GM23338 (cell line): Measurements from ENCODE around the gene CERS2. TPM values are rescaled to one million over a fixed set of nuclear protein-coding genes. Genes with fewer than 3 reads are reported as not detected.

Experiments
- ATAC-seq: fragments of 200-7000 bp; cut with Tn5 transposase; 3 replicates; pipeline ENCODE4 v1.9.1; 2020
- DNase-seq: peaks from one replicate; pipeline ENCODE4 v3.0.0-alpha.2; 2015; ENCODE audit warnings: low spot score
- H2AFZ ChIP-seq: fragments of 200-600 bp; sonication (generic); 2 replicates; pipeline ENCODE4 v1.8.0; 2016; ENCODE audit warnings: antibody characterized with exemption, mild to moderate bottlenecking, moderate library complexity
- H3F3A ChIP-seq: fragments of 200-600 bp; sonication (generic); replicated peaks from 2 replicates; pipeline ENCODE4 v1.8.0; 2017; ENCODE audit warnings: antibody characterized with exemption, mixed run types, low read depth
- H3K27ac ChIP-seq: fragments of 200-600 bp; sonication (generic); 2 replicates; pipeline ENCODE4 v1.6.1; 2016; ENCODE audit warnings: low read depth
- H3K27me3 ChIP-seq: fragments of 200-600 bp; sonication (generic); 2 replicates; pipeline ENCODE4 v1.8.0; 2016; ENCODE audit warnings: mild to moderate bottlenecking, mixed run types, moderate library complexity; ENCODE audit not compliant: insufficient read depth
- H3K36me3 ChIP-seq: fragments of 200-600 bp; sonication (generic); 2 replicates; pipeline ENCODE4 v1.8.0; 2016; ENCODE audit warnings: mild to moderate bottlenecking; ENCODE audit not compliant: insufficient read depth
- H3K4me1 ChIP-seq: fragments of 200-600 bp; sonication (generic); 2 replicates; pipeline ENCODE4 v1.8.0; 2016; ENCODE audit warnings: mild to moderate bottlenecking, moderate library complexity; ENCODE audit not compliant: insufficient read depth
- H3K4me2 ChIP-seq: fragments of 200-600 bp; sonication (generic); 2 replicates; pipeline ENCODE4 v1.7.1; 2017; ENCODE audit warnings: mixed run types
- H3K4me3 ChIP-seq: fragments of 200-600 bp; sonication (generic); 2 replicates; pipeline ENCODE4 v1.6.1; 2016; ENCODE audit warnings: mixed run types
- H3K79me2 ChIP-seq: fragments of 200-600 bp; sonication (generic); replicated peaks from 2 replicates; pipeline ENCODE4 v1.8.0; 2017; ENCODE audit warnings: mild to moderate bottlenecking; ENCODE audit not compliant: insufficient read depth
- H3K9me2 ChIP-seq: fragments of 200-600 bp; sonication (generic); 2 replicates; pipeline ENCODE4 v1.8.0; 2017; ENCODE audit not compliant: insufficient read depth
- H4K20me1 ChIP-seq: fragments of 200-600 bp; sonication (generic); replicated peaks from 2 replicates; pipeline ENCODE4 v1.8.0; 2017; ENCODE audit warnings: mild to moderate bottlenecking; ENCODE audit not compliant: insufficient read depth
- H3K27ac Mint-ChIP-seq: 2 replicates; pipeline ENCODE4 v1.8.0; 2020; ENCODE audit warnings: inconsistent platforms, mild to moderate bottlenecking, moderate library complexity, mixed read lengths
- H3K27me3 Mint-ChIP-seq: 3 replicates; pipeline ENCODE4 v1.8.0; 2022; ENCODE audit warnings: low read depth, mild to moderate bottlenecking, moderate library complexity, mixed read lengths, inconsistent platforms; ENCODE audit not compliant: insufficient read depth, poor library complexity
- H3K36me3 Mint-ChIP-seq: 3 replicates; pipeline ENCODE4 v1.8.0; 2021; ENCODE audit warnings: low read depth, mild to moderate bottlenecking, inconsistent platforms, moderate library complexity, mixed read lengths
- H3K4me1 Mint-ChIP-seq: 3 replicates; pipeline ENCODE4 v1.8.0; 2020; ENCODE audit warnings: mild to moderate bottlenecking, inconsistent platforms, mixed read lengths
- H3K4me3 Mint-ChIP-seq: 3 replicates; pipeline ENCODE4 v1.8.0; 2021; ENCODE audit warnings: moderate library complexity, mild to moderate bottlenecking, inconsistent platforms, mixed read lengths
- H3K9me3 Mint-ChIP-seq: 3 replicates; pipeline ENCODE4 v1.8.0; 2020; ENCODE audit warnings: moderate library complexity, mild to moderate bottlenecking, inconsistent platforms, mixed read lengths
- CREB1 ChIP-seq: fragments of 250-450 bp; sonication (Bioruptor Pico); IDR thresholded peaks from 2 replicates; pipeline ENCODE4 v1.5.0; 2020; ENCODE audit warnings: low read depth, mild to moderate bottlenecking, moderate library complexity
- EZH2phosphoT487 ChIP-seq: fragments of 200-600 bp; sonication (generic); IDR thresholded peaks from one replicate; pipeline ENCODE4 v1.8.1; 2018; ENCODE audit warnings: antibody characterized with exemption; ENCODE audit not compliant: unreplicated experiment
- STAT1 ChIP-seq: IDR thresholded peaks from one replicate; pipeline ENCODE4 v1.6.1; 2016; ENCODE audit warnings: antibody characterized with exemption; ENCODE audit not compliant: unreplicated experiment
- ZNF114 ChIP-seq: fragments of 250-450 bp; sonication (Bioruptor Pico); IDR thresholded peaks from 2 replicates; pipeline ENCODE4 v1.5.0; 2020; ENCODE audit warnings: mild to moderate bottlenecking, moderate library complexity
- ZNF331 ChIP-seq: fragments of 250-450 bp; sonication (Bioruptor Pico); IDR thresholded peaks from 2 replicates; pipeline ENCODE4 v1.5.0; 2020; ENCODE audit warnings: low read depth, mild to moderate bottlenecking, moderate library complexity
- polyA plus RNA-seq: library from polyadenylated mRNA; unstranded; fragments of >200 nt; fragmentation: Nextera tagmentation; extraction: Ambion mirVana; gene quantifications from 2 replicates; pipeline ENCODE4 v1.2.1, GENCODE V29; 2016
- total RNA-seq: library from RNA; depleted of rRNA; stranded (reverse); fragments of >200 nt; shearing (Covaris generic); gene quantifications from 2 replicates; pipeline ENCODE4 v1.2.3, GENCODE V29; 2014
- TF ChIP-seq, protein P1 (sequence below): fragments of 250-450 bp; sonication (Bioruptor Pico); IDR thresholded peaks from 2 replicates; pipeline ENCODE4 v1.5.0; 2020; ENCODE audit warnings: mild to moderate bottlenecking, moderate library complexity
- TF ChIP-seq, protein P2 (sequence below): IDR thresholded peaks from 2 replicates; pipeline ENCODE4 v1.6.1; 2016; ENCODE audit warnings: antibody characterized with exemption
- TF ChIP-seq, protein P3 (sequence below), 2 experiments: fragments of 200-600 bp in 1 of 2; sonication (generic) in 1 of 2; conservative IDR thresholded peaks; 2 replicates each; pipeline versions ENCODE4 v1.5.1 to v1.6.1; 2016 to 2017; ENCODE audit warnings: antibody characterized with exemption in 2 of 2, low read depth in 2 of 2, mild to moderate bottlenecking in 2 of 2, moderate library complexity in 1 of 2

Gene CERS2
- total and polyA plus RNA-seq, 2 experiments from 2014 or later: 83.3 to 120 TPM

DNA sequence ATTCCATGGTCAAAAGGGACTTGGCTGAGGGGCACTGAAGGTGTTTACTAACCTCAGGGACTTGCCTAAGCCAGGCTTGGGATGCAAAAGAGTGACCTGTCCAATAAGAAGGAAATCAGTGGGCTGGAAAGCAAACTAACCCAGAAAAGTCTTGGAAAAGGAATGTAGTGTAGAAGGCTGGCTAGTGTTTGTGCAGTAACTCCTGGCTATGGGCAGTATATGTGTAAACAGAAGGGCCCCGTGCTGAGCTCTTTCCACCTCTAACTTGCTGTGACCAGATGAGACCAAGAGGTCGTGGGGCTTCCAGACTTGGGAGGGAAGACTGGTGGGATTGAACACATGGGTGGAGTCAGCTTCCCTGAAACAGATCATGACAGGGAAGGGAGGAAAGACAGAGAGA lies 28.0 kb upstream of the CERS2 start:
- Histone ChIP-seq H2AFZ (no peak overlapping the region), H3K4me1 (peaks cover 19% of the 10 kb centered on the region), H3F3A (peaks cover 8% of the 10 kb centered on the region; the same call in 1 of the 2 replicates), H4K20me1 (no peaks in the 10 kb centered on the region), H3K36me3 (no peaks in the 10 kb centered on the region), H3K4me3 (no peak overlapping the region), H3K79me2 (no peaks in the 10 kb centered on the region), H3K27ac (no peak overlapping the region), H3K4me2 (no peak overlapping the region), H3K27me3 (no peaks in the 10 kb centered on the region), H3K9me2 (no peaks in the 10 kb centered on the region)
- no peak overlapping the region; the same call in 2 of the 3 replicates for H3K4me3 Mint-ChIP-seq
- H3K4me1 Mint-ChIP-seq: peaks cover 28% of the 10 kb centered on the region
- peaks cover 27% of the 10 kb centered on the region for H3K27me3 Mint-ChIP-seq
- no peak overlapping the region for H3K27ac Mint-ChIP-seq
- ATAC-seq (no peak), DNase-seq (no peak)
- peaks cover 3% of the 10 kb centered on the region; the same call in 2 of the 3 replicates for H3K36me3 Mint-ChIP-seq
- TF ChIP-seq, protein P1, sequence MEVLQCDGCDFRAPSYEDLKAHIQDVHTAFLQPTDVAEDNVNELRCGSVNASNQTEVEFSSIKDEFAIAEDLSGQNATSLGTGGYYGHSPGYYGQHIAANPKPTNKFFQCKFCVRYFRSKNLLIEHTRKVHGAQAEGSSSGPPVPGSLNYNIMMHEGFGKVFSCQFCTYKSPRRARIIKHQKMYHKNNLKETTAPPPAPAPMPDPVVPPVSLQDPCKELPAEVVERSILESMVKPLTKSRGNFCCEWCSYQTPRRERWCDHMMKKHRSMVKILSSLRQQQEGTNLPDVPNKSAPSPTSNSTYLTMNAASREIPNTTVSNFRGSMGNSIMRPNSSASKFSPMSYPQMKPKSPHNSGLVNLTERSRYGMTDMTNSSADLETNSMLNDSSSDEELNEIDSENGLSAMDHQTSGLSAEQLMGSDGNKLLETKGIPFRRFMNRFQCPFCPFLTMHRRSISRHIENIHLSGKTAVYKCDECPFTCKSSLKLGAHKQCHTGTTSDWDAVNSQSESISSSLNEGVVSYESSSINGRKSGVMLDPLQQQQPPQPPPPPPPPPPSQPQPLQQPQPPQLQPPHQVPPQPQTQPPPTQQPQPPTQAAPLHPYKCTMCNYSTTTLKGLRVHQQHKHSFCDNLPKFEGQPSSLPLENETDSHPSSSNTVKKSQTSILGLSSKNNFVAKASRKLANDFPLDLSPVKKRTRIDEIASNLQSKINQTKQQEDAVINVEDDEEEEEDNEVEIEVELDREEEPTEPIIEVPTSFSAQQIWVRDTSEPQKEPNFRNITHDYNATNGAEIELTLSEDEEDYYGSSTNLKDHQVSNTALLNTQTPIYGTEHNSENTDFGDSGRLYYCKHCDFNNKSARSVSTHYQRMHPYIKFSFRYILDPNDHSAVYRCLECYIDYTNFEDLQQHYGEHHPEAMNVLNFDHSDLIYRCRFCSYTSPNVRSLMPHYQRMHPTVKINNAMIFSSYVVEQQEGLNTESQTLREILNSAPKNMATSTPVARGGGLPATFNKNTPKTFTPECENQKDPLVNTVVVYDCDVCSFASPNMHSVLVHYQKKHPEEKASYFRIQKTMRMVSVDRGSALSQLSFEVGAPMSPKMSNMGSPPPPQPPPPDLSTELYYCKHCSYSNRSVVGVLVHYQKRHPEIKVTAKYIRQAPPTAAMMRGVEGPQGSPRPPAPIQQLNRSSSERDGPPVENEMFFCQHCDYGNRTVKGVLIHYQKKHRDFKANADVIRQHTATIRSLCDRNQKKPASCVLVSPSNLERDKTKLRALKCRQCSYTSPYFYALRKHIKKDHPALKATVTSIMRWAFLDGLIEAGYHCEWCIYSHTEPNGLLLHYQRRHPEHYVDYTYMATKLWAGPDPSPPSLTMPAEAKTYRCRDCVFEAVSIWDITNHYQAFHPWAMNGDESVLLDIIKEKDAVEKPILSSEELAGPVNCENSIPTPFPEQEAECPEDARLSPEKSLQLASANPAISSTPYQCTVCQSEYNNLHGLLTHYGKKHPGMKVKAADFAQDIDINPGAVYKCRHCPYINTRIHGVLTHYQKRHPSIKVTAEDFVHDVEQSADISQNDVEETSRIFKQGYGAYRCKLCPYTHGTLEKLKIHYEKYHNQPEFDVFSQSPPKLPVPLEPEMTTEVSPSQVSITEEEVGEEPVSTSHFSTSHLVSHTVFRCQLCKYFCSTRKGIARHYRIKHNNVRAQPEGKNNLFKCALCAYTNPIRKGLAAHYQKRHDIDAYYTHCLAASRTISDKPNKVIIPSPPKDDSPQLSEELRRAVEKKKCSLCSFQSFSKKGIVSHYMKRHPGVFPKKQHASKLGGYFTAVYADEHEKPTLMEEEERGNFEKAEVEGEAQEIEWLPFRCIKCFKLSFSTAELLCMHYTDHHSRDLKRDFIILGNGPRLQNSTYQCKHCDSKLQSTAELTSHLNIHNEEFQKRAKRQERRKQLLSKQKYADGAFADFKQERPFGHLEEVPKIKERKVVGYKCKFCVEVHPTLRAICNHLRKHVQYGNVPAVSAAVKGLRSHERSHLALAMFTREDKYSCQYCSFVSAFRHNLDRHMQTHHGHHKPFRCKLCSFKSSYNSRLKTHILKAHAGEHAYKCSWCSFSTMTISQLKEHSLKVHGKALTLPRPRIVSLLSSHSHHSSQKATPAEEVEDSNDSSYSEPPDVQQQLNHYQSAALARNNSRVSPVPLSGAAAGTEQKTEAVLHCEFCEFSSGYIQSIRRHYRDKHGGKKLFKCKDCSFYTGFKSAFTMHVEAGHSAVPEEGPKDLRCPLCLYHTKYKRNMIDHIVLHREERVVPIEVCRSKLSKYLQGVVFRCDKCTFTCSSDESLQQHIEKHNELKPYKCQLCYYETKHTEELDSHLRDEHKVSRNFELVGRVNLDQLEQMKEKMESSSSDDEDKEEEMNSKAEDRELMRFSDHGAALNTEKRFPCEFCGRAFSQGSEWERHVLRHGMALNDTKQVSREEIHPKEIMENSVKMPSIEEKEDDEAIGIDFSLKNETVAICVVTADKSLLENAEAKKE: no peak
- TF ChIP-seq ZNF331: no peak
- TF ChIP-seq, protein P2, sequence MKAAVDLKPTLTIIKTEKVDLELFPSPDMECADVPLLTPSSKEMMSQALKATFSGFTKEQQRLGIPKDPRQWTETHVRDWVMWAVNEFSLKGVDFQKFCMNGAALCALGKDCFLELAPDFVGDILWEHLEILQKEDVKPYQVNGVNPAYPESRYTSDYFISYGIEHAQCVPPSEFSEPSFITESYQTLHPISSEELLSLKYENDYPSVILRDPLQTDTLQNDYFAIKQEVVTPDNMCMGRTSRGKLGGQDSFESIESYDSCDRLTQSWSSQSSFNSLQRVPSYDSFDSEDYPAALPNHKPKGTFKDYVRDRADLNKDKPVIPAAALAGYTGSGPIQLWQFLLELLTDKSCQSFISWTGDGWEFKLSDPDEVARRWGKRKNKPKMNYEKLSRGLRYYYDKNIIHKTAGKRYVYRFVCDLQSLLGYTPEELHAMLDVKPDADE: no peak
- no peak for TF ChIP-seq CREB1 (CRISPR knock-in tag)
- TF ChIP-seq, protein P3, sequence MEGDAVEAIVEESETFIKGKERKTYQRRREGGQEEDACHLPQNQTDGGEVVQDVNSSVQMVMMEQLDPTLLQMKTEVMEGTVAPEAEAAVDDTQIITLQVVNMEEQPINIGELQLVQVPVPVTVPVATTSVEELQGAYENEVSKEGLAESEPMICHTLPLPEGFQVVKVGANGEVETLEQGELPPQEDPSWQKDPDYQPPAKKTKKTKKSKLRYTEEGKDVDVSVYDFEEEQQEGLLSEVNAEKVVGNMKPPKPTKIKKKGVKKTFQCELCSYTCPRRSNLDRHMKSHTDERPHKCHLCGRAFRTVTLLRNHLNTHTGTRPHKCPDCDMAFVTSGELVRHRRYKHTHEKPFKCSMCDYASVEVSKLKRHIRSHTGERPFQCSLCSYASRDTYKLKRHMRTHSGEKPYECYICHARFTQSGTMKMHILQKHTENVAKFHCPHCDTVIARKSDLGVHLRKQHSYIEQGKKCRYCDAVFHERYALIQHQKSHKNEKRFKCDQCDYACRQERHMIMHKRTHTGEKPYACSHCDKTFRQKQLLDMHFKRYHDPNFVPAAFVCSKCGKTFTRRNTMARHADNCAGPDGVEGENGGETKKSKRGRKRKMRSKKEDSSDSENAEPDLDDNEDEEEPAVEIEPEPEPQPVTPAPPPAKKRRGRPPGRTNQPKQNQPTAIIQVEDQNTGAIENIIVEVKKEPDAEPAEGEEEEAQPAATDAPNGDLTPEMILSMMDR (conservative IDR thresholded peaks at IDR 0.05; ENCODE audit: low read depth in 2 of 2): no peak
- no peak for TF ChIP-seq EZH2phosphoT487
- no peak for TF ChIP-seq STAT1
- TF ChIP-seq ZNF114 (CRISPR knock-in tag): no peak
- H3K9me3 Mint-ChIP-seq: no peaks in the 10 kb centered on the region
